Measurements from ENCODE around the gene MRAP2. TPM values are rescaled to one million over a fixed set of nuclear protein-coding genes. Genes with fewer than 3 reads are reported as not detected.
"Not testable (repeated sequence)": the region's sequence is repeated elsewhere in the genome, so short reads cannot be mapped to it uniquely, and the experiment has no call there.

The MRAP2 gene
- total RNA-seq, 2 donors from 2014 or later: 0.38 to 1.2 TPM

DNA sequence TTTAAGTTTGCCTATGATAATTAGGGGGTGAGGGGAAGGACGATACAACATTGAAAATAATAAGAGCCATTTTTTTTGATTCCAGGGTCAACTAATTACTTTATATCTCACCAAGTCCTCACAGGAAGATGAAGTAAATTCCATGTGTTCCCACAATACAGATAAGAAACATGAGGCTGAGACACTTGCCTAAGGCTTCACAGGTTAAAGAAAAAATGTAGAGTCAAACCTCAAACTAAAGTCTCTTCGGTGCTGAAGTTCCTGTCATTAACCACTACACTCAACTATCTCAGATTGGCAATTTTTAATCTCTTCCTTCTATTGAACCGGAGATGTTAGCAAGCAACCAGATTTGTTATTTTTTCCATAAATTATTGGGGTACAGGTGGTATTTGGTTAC, 33.0 kb downstream of the MRAP2 start:
- ATAC-seq: no peak
- intact Hi-C loops (cut with DNase I): no loop called here
- no peak for DNase-seq

DNA sequence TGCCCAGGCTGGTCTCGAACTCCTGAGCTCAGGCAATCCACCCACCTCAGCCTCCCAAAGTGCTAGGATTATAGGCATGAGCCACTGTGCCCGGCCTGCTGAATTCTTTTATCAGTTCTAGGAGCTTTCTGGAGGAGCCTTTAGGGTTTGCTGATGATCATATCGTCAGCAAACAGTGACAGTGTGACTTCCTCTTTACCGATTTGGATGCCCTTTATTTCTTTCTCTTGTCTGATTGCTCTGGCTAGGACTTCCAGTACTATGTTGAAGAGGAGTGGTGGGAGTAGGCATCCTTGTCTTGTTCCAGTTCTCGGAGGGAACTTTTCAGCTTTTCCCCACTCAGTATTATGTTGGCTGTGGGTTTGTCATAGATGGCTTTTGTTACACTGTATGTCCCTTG, 35.3 kb downstream of the MRAP2 start:
- intact Hi-C loops (cut with DNase I); DNase-seq; ATAC-seq: not testable (repeated sequence)

DNA sequence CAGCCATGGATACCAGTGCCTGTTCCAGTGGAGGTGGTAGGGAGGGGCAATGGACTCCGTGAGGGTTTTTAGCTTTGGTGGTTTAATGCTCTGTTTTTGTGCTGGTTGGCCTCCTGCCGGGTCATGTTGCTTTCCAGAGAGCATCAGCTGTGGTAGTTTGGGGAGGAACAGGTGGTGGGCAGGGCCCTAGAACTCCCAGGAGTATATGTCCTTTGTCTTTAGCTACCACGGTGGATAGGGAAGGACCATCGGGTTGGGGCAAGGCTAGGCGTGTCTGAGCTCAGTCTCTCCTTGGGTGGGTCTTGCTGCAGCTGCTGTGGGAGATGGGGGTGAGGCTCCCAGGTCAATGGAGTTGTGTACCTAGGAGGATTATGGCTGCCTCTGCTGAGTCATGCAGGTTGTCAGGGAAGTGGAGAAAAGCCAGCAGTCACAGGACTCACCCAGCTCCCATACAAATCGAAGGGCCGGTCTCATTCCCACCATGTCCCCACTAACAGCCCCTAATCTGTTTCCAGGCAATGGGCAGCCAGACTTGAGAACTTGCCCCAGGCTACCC, 38.9 kb downstream of the MRAP2 start:
- ATAC-seq (no peak), DNase-seq (no peak)
- intact Hi-C loops (cut with DNase I): no loop called here

DNA sequence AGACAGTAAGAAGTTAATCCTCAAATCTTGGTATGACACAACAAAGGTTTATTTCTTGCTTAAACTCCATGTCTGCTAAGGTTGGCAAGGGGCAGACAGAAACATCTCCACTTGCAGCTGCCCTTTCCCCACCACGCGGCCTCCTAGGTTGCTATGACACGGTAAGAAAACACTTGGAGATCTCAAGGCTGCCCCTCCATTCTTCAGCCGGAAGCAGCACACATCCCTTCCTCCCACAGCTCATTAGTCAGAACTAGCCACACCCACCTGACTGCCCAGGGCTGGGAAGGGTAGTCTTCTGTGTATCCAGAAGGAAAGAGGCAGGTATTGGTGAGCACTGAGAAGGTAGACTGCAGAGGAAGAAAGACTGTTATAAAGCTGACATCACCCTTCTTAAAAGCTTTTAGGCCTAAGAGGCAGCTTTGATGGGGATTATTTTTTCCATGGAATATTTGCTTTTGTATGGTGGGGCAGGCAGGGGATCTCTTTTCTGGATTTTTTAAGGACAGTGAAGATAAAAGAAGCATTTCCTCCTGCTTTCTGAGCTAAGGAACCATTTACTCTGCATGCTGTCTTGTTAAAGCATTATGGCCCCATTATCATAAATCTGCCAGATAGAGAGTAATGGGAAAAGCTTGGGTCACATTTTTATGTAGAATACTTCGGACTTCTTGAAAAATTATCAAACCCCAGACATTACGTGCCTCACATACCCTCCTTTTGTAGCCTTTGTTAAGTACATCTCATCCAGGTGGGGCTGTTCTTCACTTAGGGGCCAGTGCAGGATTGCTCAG, 41.6 kb downstream of the MRAP2 start:
- DNase-seq (no peak), ATAC-seq (peak in 1 of 2 donors; percentile 47)
- intact Hi-C loops (cut with DNase I): no loop called here

DNA sequence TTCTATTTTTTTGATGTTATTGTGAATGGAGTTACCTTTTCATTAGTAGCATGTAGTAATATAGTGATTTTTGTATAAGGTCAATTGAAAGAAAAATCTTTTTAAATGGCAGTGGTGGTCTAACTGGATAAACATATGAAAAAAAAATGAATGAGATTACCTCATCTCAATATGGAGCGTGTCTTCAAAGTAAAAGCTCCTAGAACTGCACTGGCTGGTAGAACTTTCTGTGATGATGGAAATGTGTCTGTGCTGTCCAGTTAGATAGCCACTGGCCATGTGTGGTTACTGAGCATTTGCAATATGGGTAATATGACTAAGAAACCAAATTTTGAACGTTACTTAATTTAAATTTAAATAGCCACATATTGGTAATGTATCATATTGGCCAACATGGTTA, 44.1 kb downstream of the MRAP2 start:
- intact Hi-C loops (cut with DNase I): no loop called here
- ATAC-seq (no peak), DNase-seq (no peak)

DNA sequence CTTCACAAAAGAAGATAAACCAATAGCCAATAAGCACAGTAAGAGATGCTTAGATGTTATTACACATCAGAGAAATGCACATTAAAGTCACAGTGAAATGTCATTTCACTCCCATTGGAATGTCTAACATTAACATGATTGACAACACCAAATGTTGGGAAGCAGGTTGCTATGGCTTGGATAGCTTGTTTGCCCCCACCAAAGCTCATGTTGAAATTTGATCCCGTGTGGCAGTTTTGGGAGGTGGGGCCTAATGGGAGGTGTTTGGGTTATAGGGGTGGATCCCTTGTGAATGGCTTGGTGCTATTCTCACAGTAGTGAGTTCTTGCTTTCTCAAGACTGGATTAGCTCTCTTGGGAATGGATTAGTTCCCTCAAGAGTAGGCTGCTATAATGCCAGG, 44.8 kb downstream of the MRAP2 start:
- intact Hi-C loops (cut with DNase I): no loop called here
- DNase-seq (no peak), ATAC-seq (no peak)

DNA sequence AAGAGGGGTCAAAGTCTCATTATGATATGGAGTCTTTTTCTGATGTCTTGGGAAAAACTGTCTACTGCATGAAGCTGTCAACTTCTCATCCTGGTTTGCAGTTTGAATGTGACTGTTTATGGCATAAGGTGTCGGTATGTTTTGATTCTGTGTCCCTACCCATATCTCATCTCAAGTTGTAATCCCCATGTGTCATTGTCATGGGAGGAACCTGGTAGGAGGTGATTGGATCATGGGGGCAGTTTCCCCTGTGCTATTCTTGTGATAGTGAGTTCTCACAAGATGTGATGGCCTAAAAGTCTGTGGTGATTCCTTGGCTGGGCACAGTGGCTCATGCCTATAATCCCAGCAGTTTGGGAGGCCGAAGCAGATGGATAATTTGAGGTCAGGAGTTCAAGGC, 47.6 kb downstream of the MRAP2 start:
- intact Hi-C loops (cut with DNase I): no loop called here
- DNase-seq: no peak
- no peak for ATAC-seq

DNA sequence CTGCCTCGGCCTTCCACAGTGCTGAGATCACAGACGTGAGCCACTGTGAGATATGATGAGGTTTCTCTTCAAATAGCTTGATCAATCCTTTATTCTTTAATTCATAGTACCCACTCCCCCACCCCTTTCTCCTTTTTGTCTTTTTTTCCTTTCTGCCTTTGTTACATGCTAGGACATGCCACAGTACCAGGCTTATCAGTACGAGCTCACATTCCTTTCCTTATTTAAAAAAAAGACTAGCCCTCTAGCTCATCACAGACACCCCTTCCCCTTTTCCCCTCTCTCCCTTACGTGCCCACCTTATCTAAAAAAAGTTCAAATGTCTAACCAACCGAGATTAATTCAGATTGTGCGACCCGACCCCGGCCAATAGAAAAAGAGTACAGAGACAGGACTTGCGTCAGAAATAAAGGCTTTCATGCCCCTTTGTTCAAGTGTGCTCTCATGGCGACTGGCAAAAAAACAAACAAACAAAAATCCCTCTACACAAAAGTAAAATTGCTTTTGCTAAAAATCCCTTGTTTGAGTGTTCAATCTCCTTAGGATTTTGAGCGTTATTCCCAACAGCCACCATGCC, 49.2 kb downstream of the MRAP2 start:
- DNase-seq (no peak), ATAC-seq (no peak)
- intact Hi-C loops (cut with DNase I): no loop called here

DNA sequence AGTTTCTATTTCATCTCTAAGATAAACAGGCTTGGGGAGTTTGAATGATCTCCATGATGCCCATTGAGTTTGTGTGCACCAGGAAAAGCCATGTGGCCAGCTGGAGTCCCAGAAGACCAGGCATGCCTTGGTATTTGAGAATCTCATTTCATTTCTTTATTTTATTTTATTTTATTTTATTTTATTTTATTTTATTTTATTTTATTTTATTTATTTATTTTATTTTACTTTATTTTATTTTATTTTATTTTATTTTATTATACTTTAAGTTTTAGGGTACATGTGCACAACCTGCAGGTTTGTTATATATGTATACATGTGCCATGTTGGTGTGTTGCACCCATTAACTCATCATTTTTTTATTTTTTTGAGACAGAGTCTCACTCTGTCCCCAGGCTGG, 51.1 kb downstream of the MRAP2 start:
- intact Hi-C loops (cut with DNase I): not testable (repeated sequence)

DNA sequence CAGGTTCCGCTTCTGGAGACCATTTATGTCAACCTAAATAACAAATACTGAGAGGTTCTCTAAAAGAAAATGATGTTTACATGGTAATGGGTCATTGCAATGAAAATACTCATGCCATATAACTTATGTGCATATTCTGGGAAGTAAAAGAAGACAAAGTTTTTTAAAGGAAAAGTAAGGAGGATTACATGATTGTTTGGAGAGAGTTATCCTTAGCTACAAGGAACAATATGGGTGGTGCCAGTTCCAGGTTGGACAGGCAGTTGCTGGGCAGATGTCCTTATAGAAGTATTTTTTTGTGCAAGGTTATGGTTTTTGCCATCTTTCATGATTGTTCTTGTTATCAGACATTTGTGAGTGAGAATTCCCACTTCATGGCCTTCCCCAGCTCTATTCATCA, 52.5 kb downstream of the MRAP2 start:
- DNase-seq: no peak
- no peak for ATAC-seq
- intact Hi-C loops (cut with DNase I): no loop called here

More for the DNA sequence above, 51.1 kb downstream of the MRAP2 start:
- not testable (repeated sequence) for DNase-seq, ATAC-seq

DNA sequence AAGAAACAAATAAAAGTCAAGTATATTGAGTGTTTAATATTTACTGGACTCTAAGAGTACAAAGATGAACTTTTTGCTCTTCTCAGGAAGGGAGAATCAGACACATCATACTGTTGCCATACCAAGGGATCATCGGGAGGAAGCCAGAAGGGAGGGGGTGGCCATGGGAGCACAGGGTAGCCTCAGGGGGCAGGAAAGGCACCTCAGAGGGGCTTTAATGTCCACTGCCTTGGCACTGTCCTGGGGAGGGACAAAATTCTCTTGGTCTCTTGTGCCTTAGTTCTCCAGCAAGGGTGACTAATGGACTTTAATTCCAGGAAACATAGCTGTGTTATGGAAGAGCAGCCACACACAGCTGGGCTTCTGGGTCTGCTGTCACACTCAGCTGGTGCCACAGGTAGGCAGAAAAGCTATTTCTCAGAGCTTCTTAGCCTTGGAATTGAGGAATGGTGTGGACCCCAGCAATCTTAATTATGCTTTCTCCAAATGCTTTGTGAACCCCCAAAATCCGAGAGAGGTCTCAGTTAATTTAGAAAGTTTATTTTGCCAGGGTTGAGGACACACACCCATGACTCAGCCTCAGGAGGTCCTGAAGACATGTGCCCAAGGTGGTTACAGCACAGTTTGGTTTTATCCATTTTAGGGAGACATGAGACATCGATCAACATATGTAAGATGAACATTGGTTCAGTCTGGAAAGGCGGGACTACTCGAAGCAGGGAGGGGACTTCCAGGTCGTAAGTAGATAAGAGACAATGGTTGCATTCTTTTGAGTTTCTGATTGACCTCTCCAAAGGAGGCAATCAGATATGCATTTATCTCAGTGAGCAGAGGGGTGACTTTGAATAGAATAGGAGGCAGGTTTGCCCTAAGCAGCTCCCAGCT, 53.2 kb downstream of the MRAP2 start:
- intact Hi-C loops (cut with DNase I): no loop called here
- no peak for ATAC-seq

DNA sequence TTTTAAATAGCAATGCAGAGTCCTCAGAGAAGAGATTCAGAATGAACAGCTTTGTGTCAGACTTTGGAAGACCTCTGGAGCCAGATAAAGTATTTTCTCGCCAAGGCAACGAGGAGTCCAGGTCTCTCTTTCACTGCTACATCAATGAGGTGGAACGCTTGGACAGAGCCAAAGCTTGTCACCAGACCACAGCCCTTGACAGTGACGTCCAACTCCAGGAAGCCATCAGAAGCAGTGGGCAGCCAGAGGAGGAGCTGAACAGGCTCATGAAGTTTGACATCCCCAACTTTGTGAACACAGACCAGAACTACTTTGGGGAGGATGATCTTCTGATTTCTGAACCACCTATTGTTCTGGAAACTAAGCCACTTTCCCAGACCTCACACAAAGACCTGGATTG, 55.5 kb downstream of the MRAP2 start:
- DNase-seq (no peak), ATAC-seq (no peak)
- intact Hi-C loops (cut with DNase I): no loop called here

More for the DNA sequence above, 53.2 kb downstream of the MRAP2 start:
- no peak for DNase-seq

DNA sequence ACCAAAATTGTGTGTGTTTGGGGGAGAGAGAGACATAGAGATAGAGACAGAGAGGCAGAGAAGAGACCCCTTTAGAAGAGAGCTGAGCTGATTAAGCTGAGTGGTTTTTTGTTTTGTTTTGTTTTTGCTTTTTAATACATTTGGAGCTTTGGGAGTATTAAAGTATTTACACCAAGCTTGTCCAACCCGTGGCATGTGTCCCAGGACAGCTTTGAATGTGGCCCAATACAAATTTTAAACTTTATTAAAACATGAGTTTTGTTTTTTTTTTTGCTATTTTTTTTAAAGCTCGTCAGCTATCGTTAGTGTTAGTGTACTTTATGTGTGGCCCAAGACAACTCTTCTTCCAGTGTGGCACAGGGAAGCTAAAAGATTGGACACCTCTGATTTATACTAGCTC, 56.0 kb downstream of the MRAP2 start:
- DNase-seq (no peak), ATAC-seq (no peak)
- intact Hi-C loops (cut with DNase I): no loop called here

DNA sequence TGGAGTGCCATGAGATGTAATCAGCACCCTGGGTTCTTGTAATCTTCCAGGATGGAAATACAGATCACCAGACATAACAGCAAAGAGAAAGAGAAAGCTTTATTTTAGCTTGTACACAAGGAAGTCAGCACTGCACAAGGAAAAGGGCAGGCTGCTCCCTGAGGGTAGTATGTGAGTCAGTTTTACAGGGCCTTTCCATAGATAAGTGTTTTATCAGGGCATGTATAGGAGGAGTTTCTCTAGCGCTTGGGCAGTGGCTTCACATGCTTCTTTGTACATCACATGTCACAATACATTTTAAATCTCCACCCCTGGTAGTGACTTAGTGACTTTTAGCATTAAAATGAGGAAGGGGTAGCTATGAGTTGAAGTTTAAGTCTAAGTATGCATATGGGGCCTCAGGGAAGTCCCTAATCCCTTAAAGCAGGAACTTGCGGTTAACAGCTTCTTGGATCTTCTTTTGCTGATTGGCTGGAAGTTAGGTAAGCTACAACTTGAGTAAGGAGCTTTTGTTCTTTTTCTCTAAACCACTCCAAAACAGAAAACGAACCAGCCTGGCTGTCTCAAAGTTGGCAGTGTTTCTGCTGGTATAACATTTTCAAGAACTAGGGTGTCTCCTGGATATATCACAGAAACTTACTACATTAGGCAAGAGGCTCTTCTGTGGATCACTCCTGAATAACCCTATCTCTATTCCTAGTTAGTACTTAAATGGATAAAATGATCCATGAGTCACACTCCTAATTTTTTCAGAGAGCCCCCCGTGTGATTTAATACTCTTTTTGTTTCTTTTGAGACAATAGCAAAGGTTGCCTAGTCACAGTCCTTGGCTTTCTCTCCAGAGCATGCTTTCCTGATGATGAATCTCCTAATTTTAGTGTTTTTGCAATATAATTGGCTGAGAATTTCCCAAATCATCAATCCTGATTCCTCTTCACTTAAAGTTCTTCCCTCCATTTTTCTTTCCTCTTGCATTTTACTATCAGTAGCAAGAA, 60.2 kb downstream of the MRAP2 start:
- ATAC-seq: no peak
- intact Hi-C loops (cut with DNase I): no loop called here
- no peak for DNase-seq

DNA sequence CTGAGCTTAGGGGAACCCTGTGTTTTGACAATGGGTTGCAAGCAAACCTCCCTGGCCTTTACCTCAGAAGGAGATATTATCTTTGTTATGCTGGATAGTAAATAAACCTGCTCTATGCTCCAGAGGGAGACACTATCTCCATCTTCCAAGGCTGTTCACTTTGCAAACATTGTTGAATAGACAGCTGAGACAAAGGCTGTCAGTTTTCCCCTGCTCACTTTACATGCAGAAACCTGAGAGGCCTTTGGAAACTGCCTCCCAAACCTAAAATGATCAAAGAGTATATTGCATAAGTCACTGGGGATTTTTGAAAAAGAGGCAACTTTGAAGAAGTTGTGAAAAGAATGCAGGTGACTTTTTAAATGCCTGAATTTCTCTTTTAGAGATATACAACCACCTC, 61.6 kb downstream of the MRAP2 start:
- DNase-seq: no peak
- intact Hi-C loops (cut with DNase I): no loop called here
- no peak for ATAC-seq

DNA sequence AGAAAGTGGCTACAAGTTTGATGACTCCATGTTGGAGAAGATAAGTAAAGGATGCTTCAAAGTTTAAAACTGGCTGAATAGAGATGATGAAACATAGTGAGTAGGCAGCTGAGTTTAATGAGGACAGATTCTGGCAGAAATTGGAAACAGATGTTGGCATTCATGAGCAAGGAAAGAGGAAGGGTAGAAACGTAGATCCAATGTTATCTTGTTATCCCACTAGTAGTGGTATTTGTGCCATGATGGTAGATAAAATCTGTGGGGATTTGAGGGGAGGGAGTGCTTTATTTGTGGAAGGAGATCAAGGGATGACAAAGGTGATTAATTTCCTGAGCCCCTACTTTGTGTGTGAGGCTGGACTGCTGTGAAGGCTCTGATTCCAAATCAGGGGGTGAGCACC, 69.5 kb downstream of the MRAP2 start:
- ATAC-seq: no peak
- no peak for DNase-seq
- intact Hi-C loops (cut with DNase I): no loop called here

DNA sequence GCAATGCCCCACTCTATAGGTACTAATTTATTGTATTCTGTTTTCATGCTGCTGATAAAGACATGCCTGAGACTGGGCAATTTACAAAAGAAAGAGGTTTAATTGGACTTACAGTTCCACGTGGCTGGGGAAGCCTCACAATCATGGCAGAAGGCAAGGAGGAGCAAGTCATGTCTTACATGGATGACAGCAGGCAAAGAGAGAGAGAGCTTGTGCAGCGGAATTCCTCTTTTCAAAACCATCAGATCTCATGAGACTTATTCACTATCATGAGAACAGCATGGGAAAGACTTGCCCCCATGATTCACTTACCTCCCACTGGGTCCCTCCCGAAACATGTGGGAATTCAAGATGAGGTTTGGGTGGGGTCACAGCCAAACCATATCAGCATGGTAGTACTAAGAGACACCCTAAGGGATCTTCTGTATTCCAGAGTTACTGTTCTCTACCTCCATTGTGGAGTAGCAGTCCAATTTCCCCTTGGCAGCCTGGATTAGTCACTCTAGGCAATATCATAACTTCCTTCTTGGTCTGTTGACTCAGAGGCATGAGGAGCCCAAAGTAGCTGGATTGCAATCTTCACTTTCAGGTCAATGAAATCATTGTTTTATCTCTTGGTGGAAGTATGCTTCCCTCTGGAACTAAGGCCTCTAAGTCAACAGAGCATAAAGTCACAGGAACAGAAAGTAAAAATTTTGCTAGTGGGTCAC, 71.8 kb downstream of the MRAP2 start:
- DNase-seq; ATAC-seq; intact Hi-C loops (cut with DNase I): not testable (repeated sequence)

DNA sequence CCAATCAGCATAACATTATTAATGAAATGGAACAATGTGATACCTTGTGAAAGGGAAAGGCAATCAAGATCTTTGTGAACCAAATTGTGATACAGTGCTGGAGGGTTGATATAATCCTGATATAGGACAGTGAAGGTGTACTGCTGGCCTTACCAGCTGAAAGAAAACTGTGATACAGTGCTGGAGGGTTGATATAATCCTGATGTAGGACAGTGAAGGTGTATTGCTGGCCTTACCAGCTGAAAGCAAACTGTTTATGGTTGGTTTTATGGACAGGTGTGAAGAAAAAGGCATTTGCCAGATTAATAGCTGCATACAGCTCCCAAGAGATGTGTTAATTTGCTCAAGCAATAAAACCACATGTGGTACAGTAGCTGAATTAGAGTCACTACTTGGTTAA, 73.9 kb downstream of the MRAP2 start:
- DNase-seq (no peak), ATAC-seq (no peak)
- intact Hi-C loops (cut with DNase I): no loop called here

Measured in left cardiac atrium (tissue), 4 donors.